Suprapubic skin (tissue), 2 donors: Measurements from ENCODE around the gene PC.

Experiments used
- EP300 ChIP-seq: sonication (generic); formaldehyde crosslinking; IDR thresholded peaks from one replicate; pipeline ENCODE4 v1.6.1; 2017; ENCODE audit warnings: antibody characterized with exemption
- POLR2A ChIP-seq, 2 donors: fragments of 450-650 bp; IDR thresholded peaks; one replicate each; pipeline ENCODE4 v1.6.1; 2017; ENCODE audit warnings: antibody characterized with exemption in 2 of 2, mild to moderate bottlenecking in 2 of 2, moderate library complexity in 2 of 2

DNA sequence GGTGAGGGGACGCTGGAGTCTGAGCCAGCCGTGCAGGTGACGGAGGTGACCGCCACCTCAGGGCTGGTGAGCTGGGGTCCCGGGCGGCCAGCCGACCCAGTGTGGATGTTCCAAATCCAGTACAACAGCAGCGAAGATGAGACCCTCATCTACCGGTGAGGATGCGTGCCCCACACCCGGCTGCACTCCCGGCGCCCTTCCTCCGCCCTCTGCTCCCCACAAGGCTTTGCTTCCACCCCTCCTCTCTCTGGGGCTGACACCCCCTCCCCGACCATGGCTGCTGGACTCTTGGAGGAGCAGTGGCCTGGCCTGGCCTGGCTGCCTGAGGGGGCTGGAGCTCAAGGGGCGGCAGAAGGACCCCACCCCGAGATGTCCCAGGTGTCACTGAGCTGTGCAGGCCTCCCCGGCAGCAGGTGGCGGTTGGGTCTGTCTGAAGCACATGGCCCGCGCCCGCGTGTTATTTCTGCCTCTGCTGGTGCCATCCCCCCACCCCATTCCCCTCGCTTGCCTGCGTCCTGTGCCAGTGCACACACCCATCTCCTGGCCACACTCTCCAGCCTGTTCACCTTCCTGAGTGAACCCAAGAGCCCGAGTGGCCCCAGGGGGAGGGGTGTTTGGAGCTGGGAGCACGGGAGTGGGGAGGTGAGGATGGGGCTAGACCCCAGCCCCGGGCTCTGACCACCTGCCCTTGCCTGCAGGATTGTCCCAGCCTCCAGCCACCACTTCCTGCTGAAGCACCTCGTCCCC is 99.1 kb downstream of the PC start:
- TF ChIP-seq POLR2A (IDR thresholded peaks at IDR 0.05) = no peak
- TF ChIP-seq EP300 = no peak
